HG02571 (cell line): ENCODE data around the gene IRX4.

Source experiments
- ATAC-seq: cut with Tn5 transposase; IDR thresholded peaks from one replicate; pipeline ENCODE4 v1.9.1; 2021; ENCODE audit warnings: mild to moderate bottlenecking, moderate library complexity; ENCODE audit not compliant: unreplicated experiment

The IRX4 gene

DNA sequence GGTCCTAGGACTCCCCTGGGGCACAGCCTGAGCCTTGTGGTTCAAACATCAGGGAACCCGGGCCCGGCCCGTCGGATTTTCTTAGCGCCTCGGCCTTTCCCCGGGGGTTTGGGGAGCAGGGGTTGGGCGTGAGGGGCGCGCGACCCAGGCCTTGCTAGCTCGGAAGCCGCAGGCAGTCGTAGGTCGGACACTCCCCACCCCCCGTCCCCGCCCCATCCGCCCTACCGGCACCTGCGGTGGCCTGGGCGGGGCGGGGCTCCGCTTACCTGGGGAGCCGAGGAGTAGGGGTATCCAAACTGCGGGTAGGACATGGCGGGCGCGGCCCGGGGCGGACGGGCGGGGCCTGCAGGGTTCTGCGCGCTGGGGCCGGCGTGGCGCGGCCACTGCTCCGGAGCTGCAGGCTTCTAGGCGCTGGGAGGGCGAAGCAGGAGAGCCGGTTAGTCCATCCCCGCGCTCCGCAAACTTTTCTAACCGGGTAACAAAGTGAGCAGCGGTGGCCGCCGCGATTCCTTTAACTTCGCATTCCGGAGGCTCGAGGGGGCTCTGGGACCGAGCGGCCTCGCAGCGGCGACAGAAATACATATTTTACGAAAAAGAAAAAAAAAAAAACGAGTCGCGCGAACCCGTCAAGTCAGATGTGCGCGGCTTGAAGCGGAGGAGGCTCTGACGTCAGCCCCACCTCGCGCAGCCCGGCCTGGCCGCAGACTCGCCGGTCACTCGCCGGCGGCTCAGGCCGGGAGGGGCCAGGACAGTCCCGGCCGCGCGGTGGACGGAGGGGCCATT is at the start of gene IRX4:
TSS of gene IRX4 (minus strand) at position 589 of the 783 bp plus-strand sequence. CDS start at position 311, 278 bp downstream.
- no peak for ATAC-seq

DNA sequence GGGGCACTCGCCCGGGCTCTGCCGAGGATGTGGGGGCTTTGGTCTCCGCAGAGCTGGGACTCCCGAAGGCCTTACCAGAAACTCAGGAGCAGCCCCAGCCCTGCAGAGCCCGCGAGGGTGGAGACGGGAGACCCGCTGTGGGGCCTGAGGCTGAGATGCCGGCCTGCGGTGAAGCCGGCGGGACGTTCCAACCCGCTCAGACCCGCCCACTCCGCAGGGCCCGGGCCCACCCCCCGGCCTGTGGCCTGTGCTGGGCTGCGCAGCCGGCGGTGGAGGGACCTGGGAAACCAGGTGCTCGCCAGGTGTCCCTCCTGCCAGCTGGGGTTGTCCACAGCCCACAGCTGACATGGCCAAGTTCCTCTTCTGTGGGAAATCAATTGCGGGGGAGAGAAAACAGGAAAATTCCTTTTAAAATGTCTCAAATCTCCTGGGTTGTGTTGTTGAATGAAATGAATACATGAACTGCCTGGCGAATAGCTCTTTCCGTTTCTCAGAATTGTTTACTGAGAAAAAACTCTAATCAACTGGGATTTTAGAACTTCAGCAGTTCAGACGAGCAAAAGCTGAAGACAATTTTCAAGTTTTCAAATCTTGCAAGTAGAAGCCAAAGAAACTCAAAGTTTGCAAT is 49.0 kb upstream of the IRX4 start:
- no peak for ATAC-seq

DNA sequence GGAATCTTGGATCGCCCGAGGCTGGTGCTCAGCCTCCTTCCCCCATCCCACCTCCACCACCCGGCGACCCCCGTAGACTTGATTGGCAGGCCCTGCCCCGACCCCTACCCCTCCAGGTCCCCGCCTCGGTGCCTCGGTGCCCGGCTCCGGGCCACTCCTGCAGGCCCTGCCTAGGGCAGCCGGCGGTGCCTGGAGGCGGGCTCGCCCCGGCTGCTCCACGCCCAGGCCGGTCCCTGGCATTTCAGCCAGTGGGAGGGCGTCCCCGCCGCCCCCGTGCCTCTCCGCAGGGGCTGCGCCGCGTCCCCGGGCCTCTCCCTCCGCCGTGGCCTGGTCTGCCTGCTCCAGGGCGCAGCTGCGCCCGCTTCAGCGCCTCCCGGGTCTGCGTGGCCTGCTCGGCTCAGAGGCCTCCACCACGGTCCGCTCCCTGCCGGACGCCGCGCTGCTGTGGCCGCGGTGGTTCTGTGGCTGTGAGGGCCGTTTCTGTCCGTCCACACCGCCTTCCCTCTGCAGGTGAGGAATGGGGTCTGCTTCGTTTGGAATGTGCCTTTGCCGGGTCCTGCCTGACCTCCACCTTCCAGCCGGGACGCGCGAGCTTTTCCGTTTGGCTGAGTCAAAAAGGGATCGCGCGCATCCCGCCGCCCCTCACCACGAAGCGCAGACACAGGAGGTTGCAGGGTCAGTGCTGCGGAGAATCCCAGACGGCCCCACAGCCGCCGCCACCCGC is 48.3 kb upstream of the IRX4 start:
- no peak for ATAC-seq

DNA sequence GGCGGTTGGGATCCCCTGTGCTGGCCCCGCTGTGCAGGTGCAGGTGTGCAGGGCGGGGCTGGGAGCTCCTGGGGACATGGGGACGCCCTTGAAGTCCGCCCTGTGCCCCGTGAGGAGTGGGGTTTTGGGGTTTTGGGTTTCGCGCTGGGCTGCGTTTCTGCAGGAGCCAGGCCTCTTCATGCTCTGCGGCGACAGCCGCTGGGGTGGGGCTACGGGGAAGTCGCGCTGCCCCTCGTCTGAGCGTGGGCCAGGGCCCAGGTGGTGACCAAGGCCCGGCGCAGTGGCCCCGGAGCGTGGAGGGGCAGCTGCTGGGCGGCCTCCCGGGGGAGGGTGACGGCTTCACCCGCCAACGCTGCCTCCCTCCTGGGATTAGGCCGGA is 47.8 kb upstream of the IRX4 start:
- no peak for ATAC-seq

DNA sequence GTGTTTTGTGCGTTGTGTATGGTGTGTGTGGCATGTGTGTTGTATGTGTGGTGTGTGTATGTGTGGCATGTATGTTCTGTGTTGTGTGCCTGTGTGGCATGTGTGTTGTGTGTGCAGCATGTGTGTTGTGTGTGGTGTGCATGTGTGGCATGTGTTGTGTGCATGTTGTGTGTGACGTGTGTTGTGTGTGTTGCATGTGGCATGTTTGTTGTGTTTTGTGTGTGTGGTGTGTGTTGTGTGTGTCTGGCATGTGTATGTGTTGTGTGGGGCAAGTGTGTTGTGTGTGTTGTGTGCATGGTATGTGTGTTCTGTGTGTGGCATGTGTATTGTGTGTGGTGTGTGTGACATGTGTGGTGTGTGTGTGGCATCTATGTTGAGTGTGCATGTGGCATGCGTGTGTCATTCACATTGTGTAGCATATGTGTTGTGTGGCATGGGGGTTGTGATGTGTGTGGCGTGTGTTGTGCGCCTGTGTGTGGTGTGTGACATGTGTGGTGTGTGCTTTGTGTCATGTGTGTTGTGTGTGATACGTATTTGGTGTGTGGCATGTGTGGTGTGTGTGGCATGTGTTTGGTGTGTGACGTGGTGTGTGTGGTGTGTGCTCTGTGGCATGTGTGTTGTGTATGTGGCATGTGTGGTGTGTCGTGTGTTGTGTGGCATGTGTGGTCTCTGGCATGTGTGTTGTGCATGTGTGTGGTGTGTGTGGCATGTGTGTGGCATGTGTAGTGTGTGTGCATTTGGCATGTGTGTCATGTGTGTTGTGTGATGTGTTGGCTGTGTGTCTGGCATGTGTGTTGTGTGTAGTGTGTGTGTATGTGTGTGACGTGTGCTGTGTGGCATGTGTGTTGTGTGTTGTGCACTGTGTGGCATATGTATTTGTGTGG is 46.6 kb upstream of the IRX4 start:
- ATAC-seq: no peak

DNA sequence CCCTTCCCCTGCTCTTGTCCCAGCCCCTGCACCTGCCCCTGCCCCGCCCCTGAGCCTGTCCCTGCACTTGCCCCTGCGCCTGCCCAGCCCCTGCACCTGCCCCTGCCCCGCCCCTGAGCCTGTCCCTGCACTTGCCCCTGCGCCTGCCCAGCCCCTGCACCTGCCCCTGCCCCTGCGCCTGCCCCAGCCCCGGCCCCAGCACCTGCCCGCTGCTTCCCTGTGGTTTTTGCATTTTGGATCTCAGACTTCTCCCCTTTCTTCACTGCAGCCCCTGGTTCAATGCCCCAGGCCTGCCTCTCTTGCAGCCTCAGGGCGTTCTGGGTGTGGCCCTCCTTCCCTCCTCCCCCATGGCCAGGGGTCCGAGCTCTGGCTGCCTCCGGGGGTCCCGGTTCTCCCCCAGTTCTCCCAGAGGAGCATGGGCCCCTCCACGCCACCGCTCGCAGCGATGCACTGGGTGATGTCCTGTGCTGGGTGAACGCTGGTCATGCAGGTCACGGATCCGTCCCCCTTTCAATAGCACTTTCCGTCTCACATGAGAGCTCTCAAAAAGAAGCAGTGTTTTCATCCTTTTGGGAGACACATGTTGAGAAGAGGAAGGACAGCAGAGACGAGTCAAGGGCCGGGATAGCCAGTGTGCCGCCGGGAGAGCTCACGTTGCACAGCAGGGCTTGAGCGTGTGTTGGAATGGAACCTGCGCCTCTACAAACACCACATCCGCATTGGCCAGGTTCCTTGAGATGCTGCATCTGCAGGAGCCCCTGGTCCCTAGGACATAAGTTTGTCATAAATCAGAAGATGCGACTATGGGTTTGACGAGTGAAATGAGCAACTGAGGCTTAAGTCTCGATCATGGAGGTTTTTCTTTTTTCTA is 44.0 kb upstream of the IRX4 start:
- no peak for ATAC-seq

DNA sequence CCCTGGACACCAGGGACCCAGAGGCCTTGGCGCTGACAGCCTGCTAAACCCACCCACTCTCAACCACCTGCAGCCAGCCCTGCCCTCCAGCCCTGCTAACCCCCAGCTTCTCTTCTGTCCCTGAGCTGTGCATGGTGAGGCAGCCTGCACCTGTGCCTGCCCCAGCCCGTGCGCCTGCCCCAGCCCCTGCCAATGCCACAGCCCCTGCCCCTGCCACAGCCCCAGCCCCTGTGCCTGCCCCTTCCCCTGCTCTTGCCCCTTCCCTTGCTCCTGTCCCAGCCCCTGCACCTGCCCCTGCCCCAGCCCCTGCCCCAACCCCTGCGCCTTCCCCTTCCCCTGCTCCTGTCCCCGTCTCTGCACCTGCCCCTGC is 43.3 kb upstream of the IRX4 start:
- ATAC-seq: no peak

DNA sequence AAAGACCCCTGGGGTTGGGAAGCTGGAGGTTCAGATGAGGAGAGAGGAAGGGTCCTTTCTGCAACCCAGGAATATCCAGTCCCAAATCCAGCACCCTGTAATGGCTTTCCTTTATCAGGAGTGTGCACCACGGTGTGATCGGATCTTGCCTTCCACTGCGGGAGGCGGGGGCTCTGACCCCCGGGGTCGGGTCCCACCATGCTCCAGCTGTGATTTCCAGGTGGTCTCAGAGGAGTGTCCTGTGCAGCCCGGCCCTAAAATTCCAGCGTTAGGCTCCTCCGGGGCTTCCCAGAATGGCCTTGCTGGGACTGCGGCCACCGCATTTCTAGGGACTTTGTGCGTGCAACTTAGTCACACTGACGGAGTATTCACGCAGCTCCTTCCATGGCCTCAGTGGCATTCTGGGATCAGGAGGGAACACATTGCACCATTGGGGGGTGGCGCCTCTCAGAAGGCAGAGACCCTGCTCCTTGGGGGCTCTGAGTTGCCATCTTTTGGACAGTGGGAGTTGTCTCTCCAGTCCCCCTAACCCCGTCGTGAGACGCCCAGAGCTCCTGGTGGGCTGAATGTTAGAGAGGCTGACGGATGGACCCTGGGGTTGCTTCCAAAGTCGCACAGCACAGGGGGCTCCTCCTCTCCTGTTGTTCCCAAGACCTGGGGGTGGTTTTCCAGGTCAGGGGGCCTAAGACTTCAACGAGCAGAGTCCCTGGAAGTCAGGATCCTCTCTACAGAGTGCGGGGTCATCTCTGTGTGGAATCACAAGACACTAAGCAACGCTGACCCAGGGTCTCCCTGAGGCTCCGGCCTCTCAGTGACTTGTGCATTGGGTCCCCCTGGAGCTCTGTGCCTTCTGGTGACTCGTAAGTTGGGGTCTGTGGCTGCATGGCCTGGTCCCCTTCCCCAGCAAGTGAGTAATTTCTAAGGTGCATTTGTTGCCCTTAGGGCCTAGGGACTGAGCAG is 42.7 kb upstream of the IRX4 start:
- no peak for ATAC-seq

DNA sequence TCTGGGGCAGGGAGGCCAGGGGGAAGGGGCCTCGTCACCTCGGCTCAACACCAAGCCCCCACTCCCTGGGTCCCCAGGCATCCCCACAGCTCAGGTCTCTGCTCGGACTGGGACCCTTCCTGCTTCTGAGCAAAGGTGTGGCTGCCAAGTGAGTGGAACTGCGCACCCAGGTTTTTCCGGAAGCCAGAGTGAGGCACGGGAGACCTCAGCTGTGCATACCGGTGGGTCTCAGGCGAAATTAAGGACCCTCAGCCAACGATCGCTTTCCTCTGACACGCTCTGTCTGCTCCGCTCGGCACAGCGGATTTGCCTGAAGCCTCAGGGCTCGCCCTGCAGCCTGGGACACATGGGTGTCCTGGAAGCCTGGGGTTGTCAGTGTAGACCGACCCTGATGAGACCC is 41.0 kb upstream of the IRX4 start:
- no peak for ATAC-seq

DNA sequence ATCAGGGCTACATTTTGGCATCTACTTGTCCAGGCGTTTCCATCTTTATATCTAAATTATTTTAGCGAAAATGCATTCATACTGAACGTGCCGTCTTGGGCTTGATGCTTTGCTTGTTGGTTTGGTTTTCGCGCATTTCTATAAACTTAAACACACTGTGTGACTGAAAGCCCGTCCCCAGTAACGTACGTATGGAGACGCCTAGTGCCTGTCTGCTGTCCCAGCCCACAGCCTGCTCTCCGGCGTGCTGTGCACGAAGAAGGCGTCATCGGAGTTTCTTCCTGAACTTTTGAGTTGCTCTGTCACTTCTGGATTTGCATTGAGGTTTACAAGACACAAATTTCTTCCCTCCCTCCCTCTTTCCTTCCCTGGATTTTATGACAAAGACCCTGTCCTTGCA is 40.6 kb upstream of the IRX4 start:
- no peak for ATAC-seq

DNA sequence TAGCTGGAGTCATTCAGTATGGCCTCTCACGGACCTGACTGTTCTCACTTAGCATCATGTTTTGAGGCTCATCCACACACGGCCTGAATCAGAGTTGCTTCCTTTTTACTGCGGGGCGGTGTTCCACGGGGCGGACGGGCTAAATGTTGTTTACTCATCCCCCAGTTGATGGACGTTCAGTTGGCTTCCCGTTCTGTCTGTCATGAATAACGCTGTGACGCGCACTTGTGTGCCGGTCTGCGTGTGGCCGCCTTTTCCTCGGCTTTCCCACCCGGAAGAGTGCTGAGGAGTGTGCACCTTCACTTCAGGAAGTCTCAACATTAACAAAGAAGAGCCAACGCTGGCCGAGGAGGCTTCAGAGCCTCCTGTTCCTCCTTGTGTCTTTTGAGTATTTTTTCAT is 39.0 kb upstream of the IRX4 start:
- ATAC-seq: no peak

DNA sequence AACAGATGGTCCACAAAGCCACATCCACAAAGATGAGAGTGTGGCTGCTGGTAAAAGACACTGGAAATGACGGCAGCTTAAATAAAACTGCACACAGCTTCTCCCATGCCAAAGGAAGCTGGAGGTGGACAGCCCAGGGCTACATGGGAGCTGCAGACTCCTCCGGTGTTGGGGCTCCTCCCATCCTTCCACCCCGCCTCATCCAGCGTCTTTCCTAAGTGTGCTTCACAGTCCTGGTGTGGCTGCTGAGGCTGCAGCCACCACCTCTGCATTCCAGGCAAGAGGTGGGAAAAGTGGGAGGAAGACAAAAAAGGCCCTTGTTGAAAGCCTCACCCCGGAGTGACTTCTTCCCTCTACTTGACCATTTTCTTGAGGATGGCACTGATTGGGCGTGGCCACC is 37.0 kb upstream of the IRX4 start:
- no peak for ATAC-seq

DNA sequence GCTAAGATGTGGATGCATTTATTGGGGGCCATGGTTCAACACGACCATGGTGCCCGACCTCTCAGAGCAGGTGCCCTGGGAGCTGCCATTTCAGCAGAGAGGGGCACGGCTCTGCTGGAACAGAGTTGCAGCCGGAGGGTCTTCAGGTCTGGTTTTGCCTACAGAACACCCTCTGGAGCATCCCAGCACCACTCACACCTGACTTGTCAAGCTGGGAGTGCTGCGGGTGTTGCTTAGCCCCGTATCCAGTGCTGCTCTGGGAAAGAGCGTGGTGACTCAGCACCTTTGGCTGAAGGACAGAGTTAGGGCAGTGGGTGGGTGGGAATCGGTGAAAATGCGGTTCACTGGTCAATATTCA is 36.5 kb upstream of the IRX4 start:
- ATAC-seq: no peak

DNA sequence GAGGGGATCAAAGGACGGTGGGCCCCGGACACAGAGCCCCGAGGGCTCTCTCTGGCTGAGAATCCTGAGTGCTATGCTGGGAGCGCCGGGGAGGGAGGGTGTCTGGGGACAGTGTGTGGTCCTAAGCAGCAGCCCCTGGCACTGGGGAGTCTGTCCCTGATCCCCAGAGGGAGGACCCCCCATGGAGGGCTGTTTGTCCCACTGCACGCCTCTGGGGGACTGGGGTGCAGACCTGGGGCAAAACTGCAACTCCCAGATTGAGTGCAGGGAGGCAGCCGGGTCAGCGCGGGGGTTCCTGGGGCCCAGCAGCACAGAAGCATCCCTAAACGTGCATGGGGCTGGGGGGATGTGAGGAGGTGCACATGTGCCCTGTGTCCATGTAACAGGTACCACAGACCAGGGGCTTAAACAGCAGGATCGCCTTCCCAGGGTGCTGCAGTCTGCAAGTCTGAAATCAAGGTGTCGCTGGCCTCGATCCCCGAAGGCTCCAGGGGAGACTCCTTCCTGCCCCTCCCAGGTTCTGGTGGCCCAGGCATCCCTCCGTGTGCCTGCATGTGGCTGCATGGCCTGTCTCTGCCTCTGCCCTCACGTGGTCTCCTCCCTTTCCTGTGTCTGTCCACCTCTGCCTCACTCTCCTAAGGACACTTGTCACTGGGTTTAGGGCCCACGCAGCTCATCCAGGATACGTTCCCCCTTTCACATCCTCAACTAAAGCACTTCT is 35.9 kb upstream of the IRX4 start:
- no peak for ATAC-seq

DNA sequence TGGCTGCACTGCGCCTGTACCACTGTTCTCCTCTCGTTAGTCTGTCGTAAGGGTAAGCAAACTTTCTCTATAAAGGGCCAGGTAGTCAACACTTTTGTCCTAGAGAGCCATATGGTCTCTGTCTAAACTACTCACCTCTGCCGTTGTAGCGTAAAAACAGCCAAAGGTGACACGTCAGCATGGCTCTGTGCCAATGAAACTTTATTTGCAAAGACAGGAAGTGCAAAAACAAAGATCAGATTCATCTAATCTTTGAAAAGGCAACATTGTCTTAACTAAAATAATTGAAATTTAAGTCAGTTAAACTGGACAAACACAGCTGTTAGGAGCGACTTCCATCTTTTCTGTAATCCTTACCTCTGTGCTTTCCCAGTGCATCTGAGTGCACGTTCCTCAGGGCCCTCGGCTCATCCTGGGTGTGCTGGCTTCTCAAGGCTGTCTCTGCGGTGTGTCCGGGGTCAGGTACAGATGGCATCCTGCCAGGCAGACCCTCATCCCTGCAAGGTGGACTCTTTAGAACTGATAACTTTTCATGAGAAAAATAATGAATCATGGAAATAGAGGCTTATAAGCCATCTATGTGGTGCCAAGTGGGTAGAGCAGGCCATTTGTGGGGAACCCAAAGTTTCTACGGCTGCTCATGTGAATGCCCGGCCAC is 35.2 kb upstream of the IRX4 start:
- ATAC-seq: no peak

DNA sequence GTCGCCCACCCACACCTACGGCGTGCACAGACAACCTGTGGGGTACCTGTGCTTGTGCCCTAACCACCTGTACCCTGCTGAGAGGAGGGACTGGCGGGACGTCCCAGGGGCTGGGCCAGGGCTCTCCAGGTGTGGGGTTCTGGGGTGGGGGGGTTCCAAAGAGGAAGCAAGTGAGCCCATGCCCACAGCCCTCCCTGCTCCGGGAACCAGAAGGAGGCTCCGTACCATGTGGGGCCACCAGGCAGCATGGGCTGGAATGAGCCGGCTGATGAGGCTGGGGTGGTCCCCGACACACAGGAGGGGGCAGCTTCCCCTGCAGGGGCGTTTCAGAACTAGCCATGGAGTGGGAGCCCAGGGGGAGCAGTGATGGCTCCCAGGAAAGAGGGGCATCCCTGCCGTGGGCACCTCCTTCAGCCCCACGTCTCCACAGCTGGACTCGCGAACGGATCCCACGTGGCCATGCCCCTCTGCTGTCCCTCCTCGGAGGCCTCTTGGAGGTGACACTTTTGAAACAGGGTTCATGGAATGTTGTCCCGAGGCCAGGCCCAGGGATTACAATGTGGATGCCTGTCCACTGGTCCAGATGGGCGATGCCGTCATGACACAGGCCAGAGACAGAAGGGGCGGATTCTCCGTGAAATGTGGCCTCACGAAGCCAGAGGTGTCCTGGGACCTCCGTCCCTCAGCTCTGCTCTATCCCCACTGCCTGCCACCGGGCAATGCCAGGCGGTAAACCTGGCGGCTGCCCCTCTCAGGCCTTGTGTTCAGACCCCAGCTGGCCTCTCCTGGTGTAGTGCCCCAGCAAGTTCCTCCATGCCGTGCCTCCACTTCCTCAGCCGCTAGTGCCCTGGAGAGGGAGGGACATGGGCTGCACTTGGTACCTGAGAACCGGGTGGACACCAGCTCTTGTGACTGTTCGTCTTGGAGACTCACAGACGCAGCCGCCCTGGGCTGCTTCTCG is 33.6 kb upstream of the IRX4 start:
- ATAC-seq: no peak

DNA sequence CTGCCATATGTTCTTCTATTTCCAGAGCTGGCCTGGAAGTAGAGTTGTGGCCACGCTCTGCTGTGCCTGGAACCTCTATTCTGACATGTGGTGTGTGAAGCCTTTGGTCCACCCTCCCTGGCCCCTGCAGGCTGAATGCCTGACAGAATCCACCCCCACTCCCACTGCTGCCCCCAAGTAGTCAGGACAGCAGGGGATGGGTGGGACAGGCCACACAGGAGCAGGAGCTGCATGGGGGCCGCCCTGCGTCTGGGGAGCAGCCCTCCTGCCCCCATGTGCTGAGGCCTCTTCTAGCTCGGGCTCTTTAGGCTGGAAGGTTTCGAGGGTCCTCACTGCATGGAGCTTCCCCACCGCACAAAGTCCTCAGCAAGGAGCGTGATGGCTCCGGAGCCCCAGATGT is 32.6 kb upstream of the IRX4 start:
- no peak for ATAC-seq
